H9 (cell line): ENCODE results near the gene MPHOSPH8. TPM values are rescaled to one million over a fixed set of nuclear protein-coding genes. Genes with fewer than 3 reads are reported as not detected.

Experiments
- DNase-seq: peaks from one replicate; pipeline ENCODE4 v3.0.0-alpha.2; 2017
- H2AFZ ChIP-seq: one replicate; pipeline ENCODE4 v1.6.1; 2013; ENCODE audit warnings: mild to moderate bottlenecking, low read length, control low read depth, moderate library complexity
- H2AK5ac ChIP-seq: 2 replicates; pipeline ENCODE4 v1.6.1; 2013; ENCODE audit warnings: low read length, control low read depth, mixed read lengths; ENCODE audit not compliant: insufficient read length
- H2BK120ac ChIP-seq: one replicate; pipeline ENCODE4 v1.6.1; 2013; ENCODE audit warnings: low read depth, mild to moderate bottlenecking, low read length, control low read depth, inconsistent platforms; ENCODE audit not compliant: poor library complexity, severe bottlenecking
- H2BK12ac ChIP-seq: 2 replicates; pipeline ENCODE4 v1.6.1; 2013; ENCODE audit warnings: low read length, control low read depth, mixed read lengths, low read depth; ENCODE audit not compliant: insufficient read length
- H2BK15ac ChIP-seq: 2 replicates; pipeline ENCODE4 v1.6.1; 2013; ENCODE audit warnings: low read depth, low read length, control low read depth
- H2BK20ac ChIP-seq: one replicate; pipeline ENCODE4 v1.6.1; 2013; ENCODE audit warnings: low read depth, mild to moderate bottlenecking, low read length, control low read depth, inconsistent platforms; ENCODE audit not compliant: poor library complexity, severe bottlenecking
- H2BK5ac ChIP-seq: 2 replicates; pipeline ENCODE4 v1.6.1; 2013; ENCODE audit warnings: low read length, control low read depth, mixed read lengths; ENCODE audit not compliant: insufficient read length
- H3K14ac ChIP-seq: 2 replicates; pipeline ENCODE4 v1.6.1; 2013; ENCODE audit warnings: low read length, control low read depth; ENCODE audit not compliant: insufficient read depth
- H3K18ac ChIP-seq: 2 replicates; pipeline ENCODE4 v1.6.1; 2013; ENCODE audit warnings: low read depth, mild to moderate bottlenecking, mixed read lengths, low read length, control low read depth; ENCODE audit not compliant: insufficient read length
- H3K23ac ChIP-seq: 2 replicates; pipeline ENCODE4 v1.6.1; 2013; ENCODE audit warnings: low read length, control low read depth, mixed read lengths, low read depth; ENCODE audit not compliant: insufficient read length
- H3K23me2 ChIP-seq: 2 replicates; pipeline ENCODE4 v1.6.1; 2013; ENCODE audit warnings: low read depth, mild to moderate bottlenecking, mixed read lengths, low read length, control low read depth; ENCODE audit not compliant: insufficient read length, poor library complexity, severe bottlenecking
- H3K27ac ChIP-seq: 2 replicates; pipeline ENCODE4 v1.5.1; 2013; ENCODE audit warnings: low read length, control low read depth, mixed read lengths, low read depth; ENCODE audit not compliant: insufficient read length
- H3K27me3 ChIP-seq: 2 replicates; pipeline ENCODE4 v1.6.1; 2013; ENCODE audit warnings: low read length, control low read depth, inconsistent platforms; ENCODE audit not compliant: insufficient read depth
- H3K4ac ChIP-seq: 2 replicates; pipeline ENCODE4 v1.6.1; 2013; ENCODE audit warnings: low read depth, mild to moderate bottlenecking, control low read depth, inconsistent platforms, low read length, moderate library complexity
- H3K4me1 ChIP-seq: 2 replicates; pipeline ENCODE4 v1.6.1; 2013; ENCODE audit warnings: low read length, control low read depth, inconsistent platforms; ENCODE audit not compliant: insufficient read depth
- H3K4me2 ChIP-seq: 2 replicates; pipeline ENCODE4 v1.6.1; 2013; ENCODE audit warnings: low read length, control low read depth, mixed read lengths; ENCODE audit not compliant: insufficient read length, insufficient read depth
- H3K56ac ChIP-seq: 2 replicates; pipeline ENCODE4 v1.6.1; 2013; ENCODE audit warnings: low read depth, mild to moderate bottlenecking, mixed read lengths, low read length, control low read depth; ENCODE audit not compliant: insufficient read length
- H3K79me1 ChIP-seq: 2 replicates; pipeline ENCODE4 v1.6.1; 2013; ENCODE audit warnings: low read depth, mild to moderate bottlenecking, moderate library complexity, low read length, control low read depth, inconsistent platforms; ENCODE audit not compliant: insufficient read depth, poor library complexity, severe bottlenecking
- H3K79me2 ChIP-seq: 2 replicates; pipeline ENCODE4 v1.6.1; 2013; ENCODE audit warnings: low read length, control low read depth, inconsistent platforms; ENCODE audit not compliant: insufficient read depth
- H3K9ac ChIP-seq: 2 replicates; pipeline ENCODE4 v1.6.1; 2013; ENCODE audit warnings: low read length, control low read depth, mixed read lengths; ENCODE audit not compliant: insufficient read length; ENCODE audit errors: extremely low read depth
- H3K9me3 ChIP-seq: one replicate; pipeline ENCODE4 v1.6.1; 2013; ENCODE audit warnings: low read depth, low read length, inconsistent platforms; ENCODE audit not compliant: control insufficient read depth
- H3T11ph ChIP-seq: one replicate; pipeline ENCODE4 v1.6.1; 2013; ENCODE audit warnings: mild to moderate bottlenecking, low read length, control low read depth, inconsistent platforms
- H4K20me1 ChIP-seq: one replicate; pipeline ENCODE4 v1.6.1; 2013; ENCODE audit not compliant: control insufficient read depth, insufficient read length, insufficient read depth
- H4K5ac ChIP-seq: 2 replicates; pipeline ENCODE4 v1.6.1; 2013; ENCODE audit warnings: low read depth, mild to moderate bottlenecking, mixed read lengths, low read length, control low read depth; ENCODE audit not compliant: insufficient read length
- H4K8ac ChIP-seq: replicated peaks from 2 replicates; pipeline ENCODE4 v1.6.1; 2013; ENCODE audit warnings: low read length, control low read depth, mixed read lengths, low read depth; ENCODE audit not compliant: insufficient read length
- H4K91ac ChIP-seq: 2 replicates; pipeline ENCODE4 v1.6.1; 2013; ENCODE audit warnings: low read depth, mild to moderate bottlenecking, moderate library complexity, mixed read lengths, low read length, control low read depth; ENCODE audit not compliant: insufficient read length
- H3K27ac Mint-ChIP-seq, 3 experiments: 2 replicates in 2 of 3; 3 replicates in 1 of 3; pipeline ENCODE4 v1.8.0; 2020 to 2021; ENCODE audit warnings: mixed read lengths in 3 of 3, mild to moderate bottlenecking in 1 of 3, moderate library complexity in 1 of 3
- H3K27me3 Mint-ChIP-seq: 2 replicates; pipeline ENCODE4 v1.8.0; 2021; ENCODE audit warnings: low read depth, mild to moderate bottlenecking, moderate library complexity, mixed read lengths
- H3K36me3 Mint-ChIP-seq, 3 experiments: 2 replicates in 2 of 3; 3 replicates in 1 of 3; pipeline ENCODE4 v1.8.0; 2020 to 2021; ENCODE audit warnings: low read depth in 3 of 3, mixed read lengths in 3 of 3; ENCODE audit not compliant: insufficient read depth in 1 of 3
- H3K4me1 Mint-ChIP-seq, 2 experiments: 2 replicates each; pipeline ENCODE4 v1.8.0; 2020; ENCODE audit warnings: mixed read lengths in 2 of 2
- H3K4me3 Mint-ChIP-seq, 2 experiments: 2 replicates in 1 of 2; 3 replicates in 1 of 2; pipeline ENCODE4 v1.8.0; 2020 to 2021; ENCODE audit warnings: mild to moderate bottlenecking in 2 of 2, mixed read lengths in 2 of 2, moderate library complexity in 1 of 2
- H3K9me3 Mint-ChIP-seq, 2 experiments: 2 replicates in 1 of 2; 3 replicates in 1 of 2; pipeline ENCODE4 v1.8.0; 2020; ENCODE audit warnings: mild to moderate bottlenecking in 2 of 2, mixed read lengths in 2 of 2, moderate library complexity in 1 of 2
- CTCF ChIP-seq: fragments of 200-600 bp; sonication (generic); conservative IDR thresholded peaks from 3 replicates; pipeline ENCODE4 v1.8.0; 2021; ENCODE audit warnings: antibody characterized with exemption, mild to moderate bottlenecking
- WGBS: extraction: QIAGEN DNeasy Blood & Tissue Kit; methylation state at CpG from one replicate; pipeline ENCODE4 v1.1.7; 2013; ENCODE audit warnings: missing lambda C conversion rate, low lambda C conversion rate, mixed read lengths; ENCODE audit not compliant: insufficient read length; ENCODE audit errors: extremely low coverage; 5-methylcytosine and 5-hydroxymethylcytosine counted together
- total RNA-seq: library from RNA; stranded (reverse); gene quantifications from 2 replicates; pipeline ENCODE4 v1.2.1, GENCODE V29; 2021

Gene MPHOSPH8
- total RNA-seq, 1 experiment from 2014 or later, result 21.1 TPM

- H3K18ac ChIP-seq, result no peak overlapping the region
- H3K27me3 ChIP-seq, result no peaks in the 10 kb centered on the region
- WGBS, result no CpG with 5 or more reads among the region's 9 CpGs
- no peak for DNase-seq
- no peak overlapping the region for H3K4ac ChIP-seq
- H2BK20ac ChIP-seq, result no peak overlapping the region
- no peak overlapping the region for H2BK15ac ChIP-seq
- no peak overlapping the region for H3K27ac ChIP-seq
- no peak overlapping the region for H2BK12ac ChIP-seq
- no peak overlapping the region for H4K91ac ChIP-seq
- no peak overlapping the region for H2AK5ac ChIP-seq
- H2BK120ac ChIP-seq, result no peak overlapping the region
- Mint-ChIP-seq H3K4me1 (no peaks in the 10 kb centered on the region), H3K9me3 (peaks cover 81 to 89% of the 10 kb centered on the region in 2 experiments), H3K4me3 (no peak overlapping the region), H3K27me3 (no peaks in the 10 kb centered on the region), H3K36me3 (peaks cover 0 to 21% (median 0%) of the 10 kb centered on the region in 3 experiments; a peak in 3 of 7 replicates), H3K27ac (no peak overlapping the region)
- no peak overlapping the region for H2BK5ac ChIP-seq
- H2AFZ ChIP-seq, result no peak overlapping the region
- H4K8ac ChIP-seq, result no peak overlapping the region
- TF ChIP-seq CTCF, result peak; percentile 45; the same call in 2 of the 3 replicates
- H3K79me1 ChIP-seq, result no peaks in the 10 kb centered on the region
- H3K9me3 ChIP-seq, result peaks cover 25% of the 10 kb centered on the region
- no peak overlapping the region for H3K9ac ChIP-seq
- no peak overlapping the region for H3K4me2 ChIP-seq
- H3T11ph ChIP-seq, result no peak overlapping the region
- H4K5ac ChIP-seq, result no peak overlapping the region
- no peak overlapping the region for H3K14ac ChIP-seq
- H3K4me1 ChIP-seq, result no peaks in the 10 kb centered on the region
- no peaks in the 10 kb centered on the region for H3K79me2 ChIP-seq
- no peak overlapping the region for H3K56ac ChIP-seq
- H4K20me1 ChIP-seq, result no peaks in the 10 kb centered on the region
- no peaks in the 10 kb centered on the region for H3K23me2 ChIP-seq
- no peak overlapping the region for H3K23ac ChIP-seq
These were observed 45.7 kb upstream of the MPHOSPH8 start for GRCh38 chr13:19587635-19588300.
